ENCODE data around the gene CLIP3. TPM values are rescaled to one million over a fixed set of nuclear protein-coding genes. Genes with fewer than 3 reads are reported as not detected.

The CLIP3 gene
- total and polyA plus RNA-seq, 2 of the 13 experiments (the other 11 are each of a cell fraction or from before 2014, with no cell fraction given), result 0.15 to 1.2 TPM

DNA sequence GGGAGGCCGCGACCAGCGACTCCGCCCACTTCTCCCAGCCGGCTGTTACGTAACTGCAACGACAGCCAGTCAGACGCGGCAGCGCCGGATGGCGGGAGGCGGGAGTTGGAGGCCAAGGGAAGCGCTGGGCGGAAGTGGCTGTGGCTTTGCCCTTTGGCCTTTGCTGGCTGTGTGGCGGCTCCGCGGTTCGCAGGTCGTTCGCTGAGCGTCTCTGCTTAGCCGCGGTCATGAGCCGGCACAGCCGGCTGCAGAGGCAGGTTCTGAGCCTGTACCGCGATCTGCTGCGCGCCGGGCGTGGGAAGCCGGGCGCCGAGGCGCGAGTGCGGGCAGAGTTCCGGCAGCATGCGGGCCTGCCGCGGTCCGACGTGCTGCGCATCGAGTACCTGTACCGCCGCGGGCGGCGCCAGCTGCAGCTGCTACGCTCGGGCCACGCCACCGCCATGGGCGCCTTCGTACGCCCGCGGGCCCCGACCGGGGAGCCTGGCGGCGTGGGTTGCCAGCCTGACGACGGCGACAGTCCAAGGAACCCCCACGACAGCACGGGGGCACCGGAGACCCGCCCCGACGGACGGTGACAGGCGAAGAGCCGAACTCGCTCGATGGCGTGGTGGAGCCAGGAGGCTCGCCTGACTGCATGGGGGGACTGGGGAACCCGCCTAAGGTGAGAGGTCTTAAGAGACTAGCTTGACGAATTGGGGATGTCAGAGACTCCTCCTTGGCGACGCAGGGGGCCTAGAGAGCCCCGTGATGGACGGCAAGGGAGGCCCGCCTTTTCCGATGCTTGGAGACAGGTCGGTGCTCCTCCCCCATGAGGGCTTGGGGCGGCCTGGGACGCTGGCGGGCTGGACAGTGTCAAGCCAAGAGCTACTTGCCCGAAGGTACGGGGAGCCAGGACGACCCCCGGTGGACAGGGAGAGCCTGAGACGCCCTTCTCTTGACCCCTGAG is 37.4 kb downstream of the CLIP3 start, which contains the start of gene SDHAF1:
Gene SDHAF1, plus strand, starts transcription at position 141 of the 946 bp plus-strand sequence. Its CDS starts 87 bp downstream, at position 228.
- POLR2A ChIA-PET, result interaction anchor here (0.7 to 2.2 kb wide), 5 partner anchors 8 to 175 kb away, joined by 3 to 8 read pairs (median 4); partner anchors contain the start of genes POLR2I, SYNE4 and TBCB
- Histone ChIP-seq H3K4me3 (replicated peaks in 1 of 3; ENCODE audit: insufficient read depth in 1 of 3, low read depth in 2 of 3, low read length in 3 of 3) (peak within 1 kb of the TSS; percentile 85 to 99 (median 86)), H3K9me3 (ENCODE audit: low read length) (no peaks in the 10 kb centered on the region), H4K20me1 (ENCODE audit: insufficient read depth, low read length) (peaks cover 9% of the 10 kb centered on the region), H3K27ac (ENCODE audit: extremely low read length, insufficient read depth, low read length) (peak within 1 kb of the TSS; percentile 84), H3K79me2 (ENCODE audit: insufficient read depth, low read length) (peaks cover 24% of the 10 kb centered on the region), H3K4me1 (ENCODE audit: insufficient read depth, low read length) (peaks cover 56% of the 10 kb centered on the region), H3K27me3 (ENCODE audit: control insufficient read depth in 1 of 2, insufficient read depth in 2 of 2, low read length in 2 of 2) (no peaks in the 10 kb centered on the region), H2AFZ (ENCODE audit: low read length) (no peak within 1 kb of the TSS), H3K9ac (ENCODE audit: insufficient read depth, low read depth, low read length) (peak within 1 kb of the TSS; percentile 86), H3K36me3 (replicated peaks in 1 of 2; ENCODE audit: control insufficient read depth in 1 of 2, insufficient read depth in 2 of 2, low read length in 2 of 2) (peaks cover 5 to 9% of the 10 kb centered on the region in 2 experiments; a peak in 2 of 5 replicates), H3K4me2 (ENCODE audit: low read depth, low read length) (peak within 1 kb of the TSS; percentile 96)
- BruUV-seq (replicated peaks), result TSS peak; percentile 66
- peak; percentile 87 for ATAC-seq
- CTCF ChIA-PET (ENCODE audit: low intra/inter-chr PET ratio, low total read pairs), result no interaction called here
- 1% methylated on average over 25 of the region's 97 CpGs for WGBS (ENCODE audit: low lambda C conversion rate)
- in situ Hi-C loops (cut with HindIII; ENCODE audit: extremely low pct_ligation_motif_present, low pct_unique_long_range_greater_than_20kb), result loop anchor here (5.0 kb wide), 1 partner anchor 57 kb away; the partner anchor contains the start of genes THAP8 and WDR62
- peak; percentile 92 for FAIRE-seq
- intact Hi-C loops (cut with micrococcal nuclease; ENCODE audit: unreplicated experiment), result loop anchor here (5.0 kb wide), 1 partner anchor 57 kb away; the partner anchor contains the start of genes THAP8 and WDR62
- DNase-seq (ENCODE audit: low spot score), result peak; percentile 90
- TF ChIP-seq, protein P1, sequence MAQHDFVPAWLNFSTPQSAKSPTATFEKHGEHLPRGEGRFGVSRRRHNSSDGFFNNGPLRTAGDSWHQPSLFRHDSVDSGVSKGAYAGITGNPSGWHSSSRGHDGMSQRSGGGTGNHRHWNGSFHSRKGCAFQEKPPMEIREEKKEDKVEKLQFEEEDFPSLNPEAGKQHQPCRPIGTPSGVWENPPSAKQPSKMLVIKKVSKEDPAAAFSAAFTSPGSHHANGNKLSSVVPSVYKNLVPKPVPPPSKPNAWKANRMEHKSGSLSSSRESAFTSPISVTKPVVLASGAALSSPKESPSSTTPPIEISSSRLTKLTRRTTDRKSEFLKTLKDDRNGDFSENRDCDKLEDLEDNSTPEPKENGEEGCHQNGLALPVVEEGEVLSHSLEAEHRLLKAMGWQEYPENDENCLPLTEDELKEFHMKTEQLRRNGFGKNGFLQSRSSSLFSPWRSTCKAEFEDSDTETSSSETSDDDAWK (CRISPR knock-in tag; IDR thresholded peaks at IDR 0.05), result no peak
- TF ChIP-seq ZNF569 (CRISPR knock-in tag; IDR thresholded peaks at IDR 0.05; ENCODE audit: borderline replicate concordance) (no peak), ZFP41 (CRISPR knock-in tag; IDR thresholded peaks at IDR 0.05; ENCODE audit: borderline replicate concordance) (no peak), ZNF761 (CRISPR knock-in tag; conservative IDR thresholded peaks at IDR 0.05) (no peak), ZNF550 (CRISPR knock-in tag; IDR thresholded peaks at IDR 0.05; ENCODE audit: borderline replicate concordance) (no peak), ZFP36L2 (CRISPR knock-in tag; IDR thresholded peaks at IDR 0.05) (no peak), ZMYM3 (CRISPR knock-in tag; IDR thresholded peaks at IDR 0.05) (0 out of 2 replicates have a peak, but pooled peaks have one; percentile 3), FOXC1 (CRISPR knock-in tag; IDR thresholded peaks at IDR 0.05; ENCODE audit: borderline replicate concordance) (peak; percentile 94), POLR2AphosphoS2 (IDR thresholded peaks at IDR 0.05; ENCODE audit: low read depth, low read length) (no peak), ZNF12 (CRISPR knock-in tag; IDR thresholded peaks at IDR 0.05) (no peak), MTA3 (CRISPR knock-in tag; IDR thresholded peaks at IDR 0.05) (no peak), SMARCE1 (IDR thresholded peaks at IDR 0.05; ENCODE audit: borderline replicate concordance) (no peak), ZBTB8A (CRISPR knock-in tag; IDR thresholded peaks at IDR 0.05; ENCODE audit: borderline replicate concordance, low read depth) (no peak), RNF2 (conservative IDR thresholded peaks at IDR 0.05; ENCODE audit: low read depth) (peak; percentile 70; the same call in 1 of the 2 replicates), MAFF (IDR thresholded peaks at IDR 0.05; ENCODE audit: low read depth, low read length) (no peak)
- TF ChIP-seq, protein P2, sequence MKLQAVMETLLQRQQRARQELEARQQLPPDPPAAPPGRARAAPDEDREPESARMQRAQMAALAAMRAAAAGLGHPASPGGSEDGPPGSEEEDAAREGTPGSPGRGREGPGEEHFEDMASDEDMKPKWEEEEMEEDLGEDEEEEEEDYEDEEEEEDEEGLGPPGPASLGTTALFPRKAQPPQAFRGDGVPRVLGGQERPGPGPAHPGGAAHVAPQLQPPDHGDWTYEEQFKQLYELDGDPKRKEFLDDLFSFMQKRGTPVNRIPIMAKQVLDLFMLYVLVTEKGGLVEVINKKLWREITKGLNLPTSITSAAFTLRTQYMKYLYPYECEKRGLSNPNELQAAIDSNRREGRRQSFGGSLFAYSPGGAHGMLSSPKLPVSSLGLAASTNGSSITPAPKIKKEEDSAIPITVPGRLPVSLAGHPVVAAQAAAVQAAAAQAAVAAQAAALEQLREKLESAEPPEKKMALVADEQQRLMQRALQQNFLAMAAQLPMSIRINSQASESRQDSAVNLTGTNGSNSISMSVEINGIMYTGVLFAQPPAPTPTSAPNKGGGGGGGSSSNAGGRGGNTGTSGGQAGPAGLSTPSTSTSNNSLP (IDR thresholded peaks at IDR 0.05; ENCODE audit: low read depth, low read length), result no peak
- TF ChIP-seq, protein P3, sequence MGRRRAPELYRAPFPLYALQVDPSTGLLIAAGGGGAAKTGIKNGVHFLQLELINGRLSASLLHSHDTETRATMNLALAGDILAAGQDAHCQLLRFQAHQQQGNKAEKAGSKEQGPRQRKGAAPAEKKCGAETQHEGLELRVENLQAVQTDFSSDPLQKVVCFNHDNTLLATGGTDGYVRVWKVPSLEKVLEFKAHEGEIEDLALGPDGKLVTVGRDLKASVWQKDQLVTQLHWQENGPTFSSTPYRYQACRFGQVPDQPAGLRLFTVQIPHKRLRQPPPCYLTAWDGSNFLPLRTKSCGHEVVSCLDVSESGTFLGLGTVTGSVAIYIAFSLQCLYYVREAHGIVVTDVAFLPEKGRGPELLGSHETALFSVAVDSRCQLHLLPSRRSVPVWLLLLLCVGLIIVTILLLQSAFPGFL (CRISPR knock-in tag; IDR thresholded peaks at IDR 0.05), result no peak
- TF ChIP-seq, protein P4, sequence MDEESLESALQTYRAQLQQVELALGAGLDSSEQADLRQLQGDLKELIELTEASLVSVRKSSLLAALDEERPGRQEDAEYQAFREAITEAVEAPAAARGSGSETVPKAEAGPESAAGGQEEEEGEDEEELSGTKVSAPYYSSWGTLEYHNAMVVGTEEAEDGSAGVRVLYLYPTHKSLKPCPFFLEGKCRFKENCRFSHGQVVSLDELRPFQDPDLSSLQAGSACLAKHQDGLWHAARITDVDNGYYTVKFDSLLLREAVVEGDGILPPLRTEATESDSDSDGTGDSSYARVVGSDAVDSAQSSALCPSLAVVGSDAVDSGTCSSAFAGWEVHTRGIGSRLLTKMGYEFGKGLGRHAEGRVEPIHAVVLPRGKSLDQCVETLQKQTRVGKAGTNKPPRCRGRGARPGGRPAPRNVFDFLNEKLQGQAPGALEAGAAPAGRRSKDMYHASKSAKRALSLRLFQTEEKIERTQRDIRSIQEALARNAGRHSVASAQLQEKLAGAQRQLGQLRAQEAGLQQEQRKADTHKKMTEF (CRISPR knock-in tag; IDR thresholded peaks at IDR 0.05), result peak; percentile 41; the same call in 1 of the 2 replicates

All from HepG2 (cell line).